GM21528 (cell line): Measurements from ENCODE around the gene GLT8D2.

Source experiments
- ATAC-seq: cut with Tn5 transposase; IDR thresholded peaks from one replicate; pipeline ENCODE4 v1.9.1; 2021; ENCODE audit warnings: mild to moderate bottlenecking, moderate library complexity; ENCODE audit not compliant: unreplicated experiment, low FRiP score

Gene GLT8D2

GRCh38 chr12:104049903-104050356, at the start of gene GLT8D2:
GLT8D2 (minus strand) TSS chr12:104050187; CDS start chr12:104019648, 30,539 bp downstream.
- ATAC-seq: no peak

- ATAC-seq: no peak
Measured at GRCh38 chr12:104097954-104098353, 48.0 kb upstream of the GLT8D2 start.

- ATAC-seq: no peak
Measured at GRCh38 chr12:104095289-104095688, 45.3 kb upstream of the GLT8D2 start.

- ATAC-seq: no peak
Measured at GRCh38 chr12:104094284-104094683, 44.3 kb upstream of the GLT8D2 start.

GRCh38 chr12:104091136-104091535, 41.1 kb upstream of the GLT8D2 start:
- ATAC-seq: no peak

- ATAC-seq: no peak
Measured at GRCh38 chr12:104090685-104091084, 40.7 kb upstream of the GLT8D2 start.

- ATAC-seq: no peak
Measured at GRCh38 chr12:104083769-104084475, 33.9 kb upstream of the GLT8D2 start.

- no peak for ATAC-seq
Measured at GRCh38 chr12:104080764-104081163, 30.8 kb upstream of the GLT8D2 start.

GRCh38 chr12:104079024-104079423, 29.0 kb upstream of the GLT8D2 start:
- no peak for ATAC-seq

GRCh38 chr12:104073699-104074098, 23.7 kb upstream of the GLT8D2 start:
- ATAC-seq: no peak

- no peak for ATAC-seq
Measured at GRCh38 chr12:104072099-104072498, 22.1 kb upstream of the GLT8D2 start.

- ATAC-seq: peak; percentile 2
Measured at GRCh38 chr12:104064842-104065427, 14.9 kb upstream of the GLT8D2 start.

GRCh38 chr12:104064031-104064841, 14.2 kb upstream of the GLT8D2 start, which contains the start of gene HCFC2:
HCFC2 (plus strand) TSS chr12:104064531; CDS start chr12:104064561, 30 bp downstream.
- peak; percentile 86 for ATAC-seq

GRCh38 chr12:104063712-104064030, 13.7 kb upstream of the GLT8D2 start:
- peak; percentile 32 for ATAC-seq

- no peak for ATAC-seq
Measured at GRCh38 chr12:104060791-104061190, 10.8 kb upstream of the GLT8D2 start.

GRCh38 chr12:104059963-104060362, 10.0 kb upstream of the GLT8D2 start:
- no peak for ATAC-seq

GRCh38 chr12:104058802-104059201, 8.8 kb upstream of the GLT8D2 start:
- ATAC-seq: no peak

- no peak for ATAC-seq
Measured at GRCh38 chr12:104057771-104058197, 7.8 kb upstream of the GLT8D2 start.

GRCh38 chr12:104056419-104056972, 6.5 kb upstream of the GLT8D2 start:
- no peak for ATAC-seq

- no peak for ATAC-seq
Measured at GRCh38 chr12:104055686-104056388, 5.8 kb upstream of the GLT8D2 start.
